Suprapubic skin (tissue), 4 donors: Measurements from ENCODE around the gene PITPNM3. TPM values are rescaled to one million over a fixed set of nuclear protein-coding genes. Genes with fewer than 3 reads are reported as not detected.

Source experiments
- DNase-seq, 2 donors: peaks; one replicate each; pipeline ENCODE4 v3.0.0-alpha.2; 2019; ENCODE audit warnings: low spot score in 2 of 2
- H3K27ac ChIP-seq: fragments of 200-600 bp; sonication (generic); one replicate; pipeline ENCODE4 v1.5.1; 2019
- H3K27me3 ChIP-seq: fragments of 200-600 bp; sonication (generic); one replicate; pipeline ENCODE4 v1.5.1; 2019
- H3K36me3 ChIP-seq: fragments of 200-600 bp; sonication (generic); one replicate; pipeline ENCODE4 v1.5.1; 2019
- H3K4me1 ChIP-seq: fragments of 200-600 bp; sonication (generic); one replicate; pipeline ENCODE4 v1.5.1; 2019
- H3K4me3 ChIP-seq: fragments of 200-600 bp; sonication (generic); one replicate; pipeline ENCODE4 v1.5.1; 2019; ENCODE audit warnings: mild to moderate bottlenecking
- H3K9me3 ChIP-seq: fragments of 200-600 bp; sonication (generic); one replicate; pipeline ENCODE4 v1.5.1; 2019
- EP300 ChIP-seq: sonication (generic); formaldehyde crosslinking; IDR thresholded peaks from one replicate; pipeline ENCODE4 v1.6.1; 2017; ENCODE audit warnings: antibody characterized with exemption
- POLR2A ChIP-seq, 2 donors: fragments of 450-650 bp; IDR thresholded peaks; one replicate each; pipeline ENCODE4 v1.6.1; 2017; ENCODE audit warnings: antibody characterized with exemption in 2 of 2, mild to moderate bottlenecking in 2 of 2, moderate library complexity in 2 of 2
- POLR2AphosphoS5 ChIP-seq, 3 donors: sonication (generic); formaldehyde crosslinking; IDR thresholded peaks; one replicate each; pipeline ENCODE4 v1.6.1; 2017; ENCODE audit warnings: antibody characterized with exemption in 3 of 3
- WGBS: methylation state at CpG from one replicate; pipeline ENCODE4 v1.1.5; 2018; 5-methylcytosine and 5-hydroxymethylcytosine counted together
- total RNA-seq, 4 donors: library from RNA; depleted of rRNA; stranded (reverse); fragments of >200 nt; gene quantifications; one replicate each; pipeline ENCODE4 v1.1.0, GENCODE V29; 2016
- TF ChIP-seq, protein P1 (sequence below), 2 donors: fragments of 200-600 bp in 1 of 2; fragments of 450-650 bp in 1 of 2; sonication (generic) in 1 of 2; IDR thresholded peaks; one replicate each; pipeline ENCODE4 v1.5.1; 2016 to 2019; ENCODE audit warnings: antibody characterized with exemption in 2 of 2, mild to moderate bottlenecking in 1 of 2, moderate library complexity in 1 of 2

PITPNM3 gene
- total RNA-seq, 4 donors from 2014 or later = 16.4 to 31.1 (median 19.2) TPM

DNA sequence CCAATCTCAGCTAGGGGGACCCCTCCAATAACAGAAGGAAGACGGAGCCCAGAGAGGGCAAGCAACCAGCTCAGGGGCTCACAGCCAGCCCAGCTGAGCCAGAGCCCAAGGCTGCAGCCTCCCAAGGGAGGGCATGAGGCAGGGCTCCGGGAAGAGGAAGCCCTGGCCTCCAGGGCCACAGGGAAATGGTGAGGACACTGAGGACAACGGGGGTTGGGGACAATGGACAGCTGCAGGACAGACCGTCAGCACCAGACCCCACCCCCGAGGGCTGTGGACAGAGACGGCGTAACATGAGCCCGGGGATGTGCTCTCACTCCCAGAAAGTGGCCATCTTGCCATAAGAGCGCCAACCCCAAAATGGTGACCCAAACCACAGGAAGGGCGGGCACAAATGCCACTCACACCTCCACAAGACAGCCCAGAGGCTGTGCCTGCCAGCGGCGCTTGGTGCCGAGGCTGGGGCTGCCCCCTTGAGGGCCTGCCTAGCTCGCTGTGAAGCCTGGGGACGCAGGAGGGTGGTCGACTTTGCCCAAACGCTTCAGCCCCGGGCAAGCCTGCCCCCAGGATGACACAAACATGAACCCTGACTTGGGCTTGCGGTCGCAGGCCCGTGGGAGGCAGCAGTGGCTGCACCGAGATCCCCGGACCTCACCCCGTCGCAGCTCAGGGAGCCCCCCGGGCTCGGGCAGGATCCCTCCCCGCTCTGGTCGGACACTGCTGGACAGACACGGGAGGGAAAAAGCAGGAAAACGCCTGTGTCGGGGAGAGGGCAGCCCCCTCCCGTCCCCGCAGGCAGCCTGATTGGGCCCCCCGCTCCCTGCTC, 101.6 kb downstream of the PITPNM3 start:
- Histone ChIP-seq H3K36me3 (no peaks in the 10 kb centered on the region), H3K9me3 (no peaks in the 10 kb centered on the region), H3K4me1 (peaks cover 5% of the 10 kb centered on the region), H3K27ac (no peak overlapping the region), H3K27me3 (no peaks in the 10 kb centered on the region), H3K4me3 (peak overlapping the region; percentile 25)
- no peak for DNase-seq
- TF ChIP-seq EP300 = no peak
- TF ChIP-seq POLR2AphosphoS5 (IDR thresholded peaks at IDR 0.05) = no peak
- TF ChIP-seq POLR2A (IDR thresholded peaks at IDR 0.05) = no peak
- TF ChIP-seq, protein P1, sequence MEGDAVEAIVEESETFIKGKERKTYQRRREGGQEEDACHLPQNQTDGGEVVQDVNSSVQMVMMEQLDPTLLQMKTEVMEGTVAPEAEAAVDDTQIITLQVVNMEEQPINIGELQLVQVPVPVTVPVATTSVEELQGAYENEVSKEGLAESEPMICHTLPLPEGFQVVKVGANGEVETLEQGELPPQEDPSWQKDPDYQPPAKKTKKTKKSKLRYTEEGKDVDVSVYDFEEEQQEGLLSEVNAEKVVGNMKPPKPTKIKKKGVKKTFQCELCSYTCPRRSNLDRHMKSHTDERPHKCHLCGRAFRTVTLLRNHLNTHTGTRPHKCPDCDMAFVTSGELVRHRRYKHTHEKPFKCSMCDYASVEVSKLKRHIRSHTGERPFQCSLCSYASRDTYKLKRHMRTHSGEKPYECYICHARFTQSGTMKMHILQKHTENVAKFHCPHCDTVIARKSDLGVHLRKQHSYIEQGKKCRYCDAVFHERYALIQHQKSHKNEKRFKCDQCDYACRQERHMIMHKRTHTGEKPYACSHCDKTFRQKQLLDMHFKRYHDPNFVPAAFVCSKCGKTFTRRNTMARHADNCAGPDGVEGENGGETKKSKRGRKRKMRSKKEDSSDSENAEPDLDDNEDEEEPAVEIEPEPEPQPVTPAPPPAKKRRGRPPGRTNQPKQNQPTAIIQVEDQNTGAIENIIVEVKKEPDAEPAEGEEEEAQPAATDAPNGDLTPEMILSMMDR (IDR thresholded peaks at IDR 0.05) = no peak
- 66% methylated on average over 8 of the region's 35 CpGs for WGBS

DNA sequence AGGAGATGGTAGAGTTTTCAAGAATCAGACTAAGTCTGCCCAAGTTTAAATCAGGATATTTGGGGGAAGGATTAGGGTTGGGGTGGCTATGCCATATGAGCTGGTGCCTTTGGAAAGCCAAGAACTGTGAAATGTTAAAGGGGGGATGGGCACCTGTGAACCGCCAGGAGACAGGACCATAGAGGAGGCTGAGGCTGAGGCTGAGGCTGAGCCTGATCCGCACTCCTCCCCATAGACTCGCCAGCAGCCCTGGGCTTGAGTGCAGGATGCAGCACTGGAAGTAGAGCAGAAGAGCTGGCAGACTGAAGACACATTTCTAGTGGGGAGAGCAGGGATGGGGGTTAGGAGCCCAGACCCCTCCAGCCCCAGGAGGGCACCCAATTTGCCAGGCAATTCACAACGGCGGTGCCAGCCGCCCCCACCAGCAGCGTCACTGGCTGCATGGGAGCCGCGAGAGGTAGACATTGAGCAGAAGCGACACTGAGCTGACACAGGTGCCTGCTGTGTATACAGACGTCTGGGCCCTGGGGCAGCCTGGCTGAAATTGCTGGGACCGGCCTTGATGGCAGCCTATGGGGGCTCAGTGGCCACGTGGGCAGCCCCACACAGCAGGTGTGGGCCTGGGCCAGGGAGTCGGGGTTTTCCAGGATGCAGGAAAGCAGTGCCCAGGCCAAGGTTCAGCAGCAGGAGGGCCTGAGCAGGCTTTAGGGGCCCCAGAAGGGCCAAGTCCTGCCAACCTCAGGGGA, 102.9 kb downstream of the PITPNM3 start:
- WGBS = 92% methylated on average over 7 of the region's 14 CpGs
- TF ChIP-seq EP300 (no peak), POLR2AphosphoS5 (IDR thresholded peaks at IDR 0.05) (no peak), POLR2A (IDR thresholded peaks at IDR 0.05) (no peak)
- TF ChIP-seq, protein P1 (IDR thresholded peaks at IDR 0.05) = no peak
- Histone ChIP-seq H3K27ac (no peak overlapping the region), H3K4me3 (no peak overlapping the region), H3K4me1 (peaks cover 5% of the 10 kb centered on the region), H3K36me3 (no peaks in the 10 kb centered on the region), H3K9me3 (no peaks in the 10 kb centered on the region), H3K27me3 (no peaks in the 10 kb centered on the region)
- no peak for DNase-seq

DNA sequence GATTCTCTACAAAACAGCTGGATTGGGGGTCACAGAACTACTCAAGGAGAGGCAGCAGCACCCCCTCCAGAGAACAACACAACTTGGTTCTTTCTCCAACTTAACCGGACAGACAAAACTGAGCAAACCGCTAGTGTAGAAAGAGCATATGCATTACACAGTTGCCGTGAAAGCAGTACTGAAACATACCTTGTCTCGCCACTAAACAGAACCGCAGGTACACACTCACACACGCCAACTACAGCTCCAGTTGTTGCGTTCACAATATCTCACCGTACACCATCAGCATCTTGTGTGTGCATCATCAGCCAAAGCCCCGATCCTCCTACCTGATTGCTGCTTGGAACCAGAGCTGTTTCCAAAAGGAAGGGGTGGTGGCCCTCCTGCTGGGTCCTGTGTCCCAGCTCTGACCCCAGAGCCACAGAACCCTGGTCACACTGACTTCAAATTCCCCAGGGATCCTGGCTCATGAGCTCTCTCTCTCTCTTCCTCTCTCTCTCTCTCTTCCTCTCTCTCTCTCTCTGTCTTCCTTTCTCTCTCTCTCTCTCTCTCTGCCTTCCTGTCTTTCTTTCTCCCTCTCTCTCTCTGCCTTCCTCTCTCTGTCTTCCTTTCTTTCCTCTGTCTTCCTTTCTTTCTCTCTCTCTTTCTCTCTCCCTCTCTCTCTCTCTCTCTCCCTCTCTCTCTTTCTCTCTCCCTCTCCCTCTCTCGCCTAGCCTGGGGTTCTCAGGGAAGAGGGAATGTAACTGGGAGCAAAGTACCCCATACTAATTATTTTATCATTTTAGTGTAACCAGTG, 103.7 kb downstream of the PITPNM3 start:
- H3K4me1 ChIP-seq = peaks cover 5% of the 10 kb centered on the region
- TF ChIP-seq EP300 (no peak), POLR2A (IDR thresholded peaks at IDR 0.05) (no peak), POLR2AphosphoS5 (IDR thresholded peaks at IDR 0.05) (no peak)
- TF ChIP-seq, protein P1 (IDR thresholded peaks at IDR 0.05) = no peak
- H3K9me3 ChIP-seq = no peaks in the 10 kb centered on the region
- no peaks in the 10 kb centered on the region for H3K27me3 ChIP-seq
- DNase-seq = no peak
- no peak overlapping the region for H3K27ac ChIP-seq
- WGBS = 87% methylated on average over 10 of the region's 10 CpGs
- H3K4me3 ChIP-seq = no peak overlapping the region
- no peaks in the 10 kb centered on the region for H3K36me3 ChIP-seq

DNA sequence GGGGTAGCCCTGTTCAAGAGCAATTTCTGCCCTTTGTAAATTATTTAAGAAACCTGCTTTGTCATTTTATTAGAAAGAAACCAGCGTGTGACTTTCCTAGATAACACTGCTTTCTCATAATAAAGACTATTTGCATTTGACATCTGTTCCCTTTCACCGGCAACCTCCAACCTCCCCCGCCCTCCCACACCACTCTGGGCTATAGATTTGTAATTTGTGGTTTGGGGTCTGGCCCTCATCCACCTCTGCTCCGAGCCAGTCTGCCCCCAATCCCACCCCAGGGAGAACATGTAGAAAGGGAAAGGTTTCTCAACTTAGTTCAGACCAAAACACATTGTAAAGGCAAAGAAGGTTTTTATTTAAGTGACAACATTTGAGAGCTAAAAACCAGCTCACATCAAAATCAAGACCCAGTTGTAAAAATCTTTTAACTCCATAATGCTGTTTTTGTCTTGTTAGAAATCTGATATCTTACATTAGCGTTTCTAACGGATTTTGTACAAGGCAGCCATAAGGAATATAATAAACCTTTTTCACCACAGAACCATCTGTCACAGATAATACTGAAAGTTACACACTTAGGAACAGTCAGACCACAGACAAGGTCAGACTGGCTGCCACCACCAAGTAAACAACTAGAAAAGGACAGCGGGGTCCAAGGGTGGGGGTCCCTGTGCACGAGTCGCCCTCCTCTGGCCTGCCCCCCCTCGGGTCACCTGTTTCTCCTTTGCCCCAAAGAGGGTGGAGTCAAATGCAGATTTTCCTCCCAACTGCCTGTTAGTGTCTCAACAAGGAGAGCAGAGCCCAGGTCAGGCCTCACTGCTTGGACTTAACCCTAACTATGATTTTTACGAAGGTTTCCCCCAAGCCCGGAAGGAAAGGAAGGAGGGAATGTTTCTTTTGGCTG, 105.2 kb downstream of the PITPNM3 start:
- TF ChIP-seq EP300 (no peak), POLR2AphosphoS5 (IDR thresholded peaks at IDR 0.05) (no peak), POLR2A (IDR thresholded peaks at IDR 0.05) (no peak)
- TF ChIP-seq, protein P1 (IDR thresholded peaks at IDR 0.05) = no peak
- no peak overlapping the region for H3K27ac ChIP-seq
- H3K9me3 ChIP-seq = no peaks in the 10 kb centered on the region
- peaks cover 5% of the 10 kb centered on the region for H3K4me1 ChIP-seq
- no peaks in the 10 kb centered on the region for H3K36me3 ChIP-seq
- DNase-seq = no peak
- WGBS = 55% methylated on average over 12 of the region's 12 CpGs
- H3K4me3 ChIP-seq = no peak overlapping the region
- H3K27me3 ChIP-seq = no peaks in the 10 kb centered on the region
